Neuronal stem cell (in vitro differentiated cells): ENCODE measurements around the gene NSG2.
A peak's percentile ranks its signal among the peaks of the same experiment; 100 is the strongest.
"Not testable (repeated sequence)": the region's sequence is repeated elsewhere in the genome, so short reads cannot be mapped to it uniquely, and the experiment has no call there.

ENCODE experiments used
- DNase-seq: peaks from one replicate; pipeline ENCODE4 v3.0.0-alpha.2; 2013; ENCODE audit warnings: low spot score
- H2AFZ ChIP-seq: one replicate; pipeline ENCODE4 v1.6.1; 2013; ENCODE audit warnings: mild to moderate bottlenecking, low read length, inconsistent platforms
- H2AK5ac ChIP-seq: 2 replicates; pipeline ENCODE4 v1.6.1; 2013; ENCODE audit warnings: low read depth, mild to moderate bottlenecking, inconsistent platforms, low read length, moderate library complexity, mixed read lengths
- H2BK120ac ChIP-seq: 2 replicates; pipeline ENCODE4 v1.6.1; 2013; ENCODE audit warnings: low read depth, mild to moderate bottlenecking, inconsistent platforms, low read length, moderate library complexity, mixed read lengths
- H2BK12ac ChIP-seq: one replicate; pipeline ENCODE4 v1.6.1; 2013; ENCODE audit warnings: low read length, inconsistent platforms
- H2BK15ac ChIP-seq: 2 replicates; pipeline ENCODE4 v1.6.1; 2013; ENCODE audit warnings: mild to moderate bottlenecking, low read length, inconsistent platforms, mixed read lengths
- H2BK5ac ChIP-seq: one replicate; pipeline ENCODE4 v1.6.1; 2013; ENCODE audit warnings: inconsistent platforms, mild to moderate bottlenecking, low read length, moderate library complexity
- H3K14ac ChIP-seq: one replicate; pipeline ENCODE4 v1.6.1; 2013; ENCODE audit warnings: low read length, inconsistent platforms
- H3K18ac ChIP-seq: 2 replicates; pipeline ENCODE4 v1.6.1; 2013; ENCODE audit warnings: low read length, inconsistent platforms
- H3K23ac ChIP-seq: 2 replicates; pipeline ENCODE4 v1.6.1; 2013; ENCODE audit warnings: low read depth, mild to moderate bottlenecking, mixed read lengths, low read length, inconsistent platforms; ENCODE audit not compliant: poor library complexity
- H3K27ac ChIP-seq: replicated peaks from 3 replicates; pipeline ENCODE4 v1.5.1; 2013; ENCODE audit warnings: low read length, inconsistent platforms
- H3K27me3 ChIP-seq, 3 experiments: 2 replicates each; pipeline ENCODE4 v1.6.1; 2013; ENCODE audit warnings: low read length in 3 of 3, mild to moderate bottlenecking in 2 of 3, inconsistent platforms in 1 of 3, low read depth in 1 of 3, mixed read lengths in 1 of 3, moderate library complexity in 1 of 3; ENCODE audit not compliant: control insufficient read depth in 3 of 3, insufficient read depth in 3 of 3
- H3K36me3 ChIP-seq, 2 donors: replicated peaks in 1 of 2; 2 replicates each; pipeline ENCODE4 v1.6.1; 2013; ENCODE audit warnings: low read length in 2 of 2; ENCODE audit not compliant: control insufficient read depth in 2 of 2, insufficient read depth in 2 of 2
- H3K4ac ChIP-seq: 2 replicates; pipeline ENCODE4 v1.6.1; 2013; ENCODE audit warnings: inconsistent platforms, mild to moderate bottlenecking, low read length, moderate library complexity
- H3K4me1 ChIP-seq, 2 donors: 1 replicate in 1 of 2; 2 replicates in 1 of 2; pipeline ENCODE4 v1.6.1; 2013; ENCODE audit warnings: low read length in 2 of 2, low read depth in 1 of 2; ENCODE audit not compliant: control insufficient read depth in 2 of 2, insufficient read depth in 1 of 2
- H3K4me2 ChIP-seq: one replicate; pipeline ENCODE4 v1.6.1; 2013; ENCODE audit warnings: mild to moderate bottlenecking, low read length, inconsistent platforms; ENCODE audit not compliant: insufficient read depth, poor library complexity, severe bottlenecking
- H3K4me3 ChIP-seq, 2 donors: 2 replicates each; pipeline ENCODE4 v1.5.1; 2013; ENCODE audit warnings: low read length in 2 of 2, mild to moderate bottlenecking in 2 of 2, inconsistent platforms in 1 of 2, moderate library complexity in 1 of 2
- H3K79me1 ChIP-seq: one replicate; pipeline ENCODE4 v1.6.1; 2013; ENCODE audit warnings: low read depth, mild to moderate bottlenecking, inconsistent platforms, low read length, moderate library complexity
- H3K9ac ChIP-seq: one replicate; pipeline ENCODE4 v1.6.1; 2013; ENCODE audit warnings: mild to moderate bottlenecking, low read depth, low read length, inconsistent platforms; ENCODE audit not compliant: poor library complexity
- H3K9me3 ChIP-seq, 2 donors: replicated peaks in 1 of 2; 2 replicates each; pipeline versions ENCODE3 to v1.6.1; 2013; ENCODE audit warnings: low read length in 2 of 2, mild to moderate bottlenecking in 2 of 2, inconsistent platforms in 1 of 2, low read depth in 1 of 2, mixed read lengths in 1 of 2, moderate library complexity in 1 of 2; ENCODE audit not compliant: control insufficient read depth in 2 of 2, insufficient read depth in 1 of 2
- H4K8ac ChIP-seq: one replicate; pipeline ENCODE4 v1.6.1; 2013; ENCODE audit warnings: low read depth, mild to moderate bottlenecking, inconsistent platforms, low read length, moderate library complexity
- H4K91ac ChIP-seq: one replicate; pipeline ENCODE4 v1.6.1; 2013; ENCODE audit warnings: low read length, low read depth, mild to moderate bottlenecking, inconsistent platforms; ENCODE audit not compliant: poor library complexity
- WGBS, 2 donors: extraction: QIAGEN DNeasy Blood & Tissue Kit; methylation state at CpG; one replicate each; pipeline ENCODE4 v1.1.7; 2013; ENCODE audit warnings: missing lambda C conversion rate in 2 of 2, mixed read lengths in 1 of 2; ENCODE audit not compliant: insufficient read length in 2 of 2, insufficient replicate concordance in 1 of 2; ENCODE audit errors: extremely low coverage in 2 of 2; 5-methylcytosine and 5-hydroxymethylcytosine counted together

The NSG2 gene

DNA sequence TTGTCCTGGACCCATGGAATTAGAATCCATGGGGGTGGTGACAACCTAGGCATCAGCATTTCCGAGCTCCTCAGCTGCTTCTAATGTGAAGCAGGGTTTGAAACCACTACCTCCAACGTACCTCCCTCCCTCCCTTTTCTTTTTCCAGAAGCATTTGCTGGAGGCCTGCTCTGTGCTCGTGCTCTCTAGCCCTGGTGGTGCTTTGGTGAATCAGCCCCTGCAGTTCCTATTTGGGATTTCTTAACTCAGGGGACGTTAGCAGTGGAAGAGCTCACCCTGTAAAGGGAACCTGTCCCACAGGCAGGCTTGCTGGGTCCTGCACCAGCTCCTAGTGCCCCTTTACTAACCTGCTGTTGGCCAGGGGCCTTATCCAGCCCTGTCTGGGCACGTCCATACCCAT lies 55.0 kb downstream of the NSG2 start:
- Histone ChIP-seq H3K9me3 (no peaks in the 10 kb centered on the region), H2BK5ac (peak overlapping the region; percentile 32), H2BK15ac (no peak overlapping the region), H4K91ac (no peak overlapping the region), H3K14ac (no peak overlapping the region), H3K18ac (peak overlapping the region; percentile 5), H3K27ac (no peak overlapping the region), H3K27me3 (peaks cover 0 to 3% (median 3%) of the 10 kb centered on the region in 3 experiments), H3K79me1 (no peaks in the 10 kb centered on the region), H2AFZ (no peak overlapping the region), H2BK120ac (no peak overlapping the region), H3K4me3 (no peak overlapping the region), H2AK5ac (no peak overlapping the region), H3K4me2 (no peak overlapping the region), H3K4me1 (no peaks in the 10 kb centered on the region), H4K8ac (no peak overlapping the region), H2BK12ac (no peak overlapping the region), H3K36me3 (no peaks in the 10 kb centered on the region), H3K9ac (no peak overlapping the region), H3K4ac (no peak overlapping the region), H3K23ac (no peak overlapping the region)
- WGBS, 2 donors, result no CpG with 5 or more reads among the region's 5 CpGs
- DNase-seq, result no peak

- Histone ChIP-seq H2AFZ (no peak overlapping the region), H3K79me1 (no peaks in the 10 kb centered on the region), H2BK15ac (no peak overlapping the region), H4K91ac (no peak overlapping the region), H3K9ac (no peak overlapping the region), H3K4me3 (no peak overlapping the region), H3K36me3 (no peaks in the 10 kb centered on the region), H3K4ac (no peak overlapping the region), H4K8ac (no peak overlapping the region), H2BK5ac (peak overlapping the region; percentile 32), H3K23ac (no peak overlapping the region), H2BK120ac (no peak overlapping the region), H3K9me3 (no peaks in the 10 kb centered on the region), H2BK12ac (no peak overlapping the region), H3K27me3 (peaks cover 0 to 3% (median 3%) of the 10 kb centered on the region in 3 experiments), H3K4me1 (no peaks in the 10 kb centered on the region), H3K27ac (no peak overlapping the region), H3K4me2 (no peak overlapping the region), H3K18ac (no peak overlapping the region), H2AK5ac (no peak overlapping the region), H3K14ac (no peak overlapping the region)
- WGBS, 2 donors, result no CpG with 5 or more reads among the region's 6 CpGs
- no peak for DNase-seq
Measured at GRCh38 chr5:174101195-174101730, 55.8 kb downstream of the NSG2 start.

- WGBS, 2 donors, result no CpG with 5 or more reads among the region's 2 CpGs
- not testable (repeated sequence) for H3K14ac ChIP-seq, H3K79me1 ChIP-seq, H3K4me3 ChIP-seq, H3K27ac ChIP-seq, H3K4me2 ChIP-seq, H2BK15ac ChIP-seq, H3K18ac ChIP-seq, H3K27me3 ChIP-seq, H2BK120ac ChIP-seq, H3K23ac ChIP-seq, H2BK12ac ChIP-seq, H2AFZ ChIP-seq, H4K8ac ChIP-seq, H3K9ac ChIP-seq, H3K9me3 ChIP-seq, H4K91ac ChIP-seq, H2AK5ac ChIP-seq, H2BK5ac ChIP-seq, DNase-seq, H3K36me3 ChIP-seq, H3K4ac ChIP-seq, H3K4me1 ChIP-seq
Measured at GRCh38 chr5:174102574-174102973, 57.1 kb downstream of the NSG2 start.

GRCh38 chr5:174106997-174107655 lies 61.6 kb downstream of the NSG2 start:
- Histone ChIP-seq H2AK5ac (no peak overlapping the region), H3K4ac (no peak overlapping the region), H4K8ac (no peak overlapping the region), H3K9me3 (no peaks in the 10 kb centered on the region), H2AFZ (no peak overlapping the region), H3K4me3 (no peak overlapping the region), H2BK12ac (no peak overlapping the region), H3K79me1 (no peaks in the 10 kb centered on the region), H3K27me3 (no peaks in the 10 kb centered on the region), H4K91ac (no peak overlapping the region), H3K36me3 (no peaks in the 10 kb centered on the region), H3K27ac (no peak overlapping the region), H2BK5ac (no peak overlapping the region), H3K23ac (no peak overlapping the region), H3K4me2 (no peak overlapping the region), H3K4me1 (peaks cover 0 to 5% of the 10 kb centered on the region in 2 donors), H3K18ac (peak overlapping the region; percentile 40), H3K14ac (peak overlapping the region; percentile 48), H2BK120ac (no peak overlapping the region), H3K9ac (no peak overlapping the region), H2BK15ac (no peak overlapping the region)
- no CpG with 5 or more reads among the region's 17 CpGs for WGBS, 2 donors
- DNase-seq, result no peak
